Measurements from ENCODE around the gene PRPSAP2. TPM values are rescaled to one million over a fixed set of nuclear protein-coding genes. Genes with fewer than 3 reads are reported as not detected.

Gene PRPSAP2
- total and polyA plus RNA-seq, 10 donors, result 26.3 to 44.8 (median 30.4) TPM

DNA sequence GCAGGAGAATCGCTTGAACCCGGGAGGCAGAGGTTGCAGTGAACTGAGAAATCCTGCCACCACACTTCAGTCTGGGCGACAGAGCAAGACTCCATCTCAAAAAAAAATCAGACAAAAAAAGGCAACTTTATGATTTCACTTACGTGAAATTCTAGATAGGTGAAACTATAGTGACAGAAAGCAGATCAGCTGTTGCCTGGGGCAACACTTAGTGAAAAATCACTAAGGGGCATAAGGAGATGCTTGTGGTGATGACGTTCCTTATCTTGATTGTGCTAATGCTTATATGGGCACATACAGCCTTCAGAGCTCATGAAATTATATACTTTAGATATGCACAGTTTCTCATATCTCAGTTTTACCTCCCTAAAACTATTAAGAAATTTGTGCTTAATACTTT lies 52.4 kb downstream of the PRPSAP2 start:
- intact Hi-C loops (cut with DNase I; ENCODE audit: low total_unique reads), result no loop called here
- TF ChIP-seq POLR2AphosphoS5 (IDR thresholded peaks at IDR 0.05) (no peak), POLR2A (IDR thresholded peaks at IDR 0.05) (no peak)
- TF ChIP-seq, protein P1, sequence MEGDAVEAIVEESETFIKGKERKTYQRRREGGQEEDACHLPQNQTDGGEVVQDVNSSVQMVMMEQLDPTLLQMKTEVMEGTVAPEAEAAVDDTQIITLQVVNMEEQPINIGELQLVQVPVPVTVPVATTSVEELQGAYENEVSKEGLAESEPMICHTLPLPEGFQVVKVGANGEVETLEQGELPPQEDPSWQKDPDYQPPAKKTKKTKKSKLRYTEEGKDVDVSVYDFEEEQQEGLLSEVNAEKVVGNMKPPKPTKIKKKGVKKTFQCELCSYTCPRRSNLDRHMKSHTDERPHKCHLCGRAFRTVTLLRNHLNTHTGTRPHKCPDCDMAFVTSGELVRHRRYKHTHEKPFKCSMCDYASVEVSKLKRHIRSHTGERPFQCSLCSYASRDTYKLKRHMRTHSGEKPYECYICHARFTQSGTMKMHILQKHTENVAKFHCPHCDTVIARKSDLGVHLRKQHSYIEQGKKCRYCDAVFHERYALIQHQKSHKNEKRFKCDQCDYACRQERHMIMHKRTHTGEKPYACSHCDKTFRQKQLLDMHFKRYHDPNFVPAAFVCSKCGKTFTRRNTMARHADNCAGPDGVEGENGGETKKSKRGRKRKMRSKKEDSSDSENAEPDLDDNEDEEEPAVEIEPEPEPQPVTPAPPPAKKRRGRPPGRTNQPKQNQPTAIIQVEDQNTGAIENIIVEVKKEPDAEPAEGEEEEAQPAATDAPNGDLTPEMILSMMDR (IDR thresholded peaks at IDR 0.05 in 8 of 11, conservative IDR thresholded peaks at IDR 0.05 in 3 of 11), result no peak

DNA sequence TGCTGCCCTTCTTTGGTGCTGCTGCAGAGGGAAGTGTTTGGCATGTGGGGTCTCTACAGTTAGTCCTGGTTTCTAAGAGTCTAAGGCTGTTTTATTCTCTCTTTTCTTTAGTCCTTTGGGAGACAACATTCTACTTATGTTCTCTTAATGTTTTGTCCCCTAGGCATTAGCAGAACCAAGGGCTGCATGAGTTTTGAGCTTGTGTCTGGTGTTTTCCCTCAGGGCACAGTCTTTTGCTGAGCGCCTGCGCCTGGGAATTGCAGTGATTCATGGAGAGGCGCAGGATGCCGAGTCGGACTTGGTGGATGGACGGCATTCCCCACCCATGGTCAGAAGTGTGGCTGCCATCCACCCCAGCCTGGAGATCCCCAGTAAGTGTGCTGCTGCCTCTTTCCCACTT lies 53.0 kb downstream of the PRPSAP2 start:
- no peak for TF ChIP-seq POLR2A (IDR thresholded peaks at IDR 0.05)
- TF ChIP-seq, protein P1 (IDR thresholded peaks at IDR 0.05 in 8 of 11, conservative IDR thresholded peaks at IDR 0.05 in 3 of 11), result no peak
- no peak for TF ChIP-seq POLR2AphosphoS5 (IDR thresholded peaks at IDR 0.05)

More for the DNA sequence above, 52.4 kb downstream of the PRPSAP2 start:
- no peak overlapping the region for H3K27ac ChIP-seq
- no peak overlapping the region for H3K4me3 ChIP-seq
- H3K4me1 ChIP-seq, result no peaks in the 10 kb centered on the region
- DNase-seq, result no peak
- H3K36me3 ChIP-seq, result peaks cover 0 to 100% (median 42%) of the 10 kb centered on the region in 6 donors
- WGBS, 5 donors, result 79 to 94% (median 89%) methylated on average over 5 of the region's 5 CpGs
- H3K27me3 ChIP-seq (replicated peaks in 1 of 7), result no peaks in the 10 kb centered on the region
- no peaks in the 10 kb centered on the region for H3K9me3 ChIP-seq

DNA sequence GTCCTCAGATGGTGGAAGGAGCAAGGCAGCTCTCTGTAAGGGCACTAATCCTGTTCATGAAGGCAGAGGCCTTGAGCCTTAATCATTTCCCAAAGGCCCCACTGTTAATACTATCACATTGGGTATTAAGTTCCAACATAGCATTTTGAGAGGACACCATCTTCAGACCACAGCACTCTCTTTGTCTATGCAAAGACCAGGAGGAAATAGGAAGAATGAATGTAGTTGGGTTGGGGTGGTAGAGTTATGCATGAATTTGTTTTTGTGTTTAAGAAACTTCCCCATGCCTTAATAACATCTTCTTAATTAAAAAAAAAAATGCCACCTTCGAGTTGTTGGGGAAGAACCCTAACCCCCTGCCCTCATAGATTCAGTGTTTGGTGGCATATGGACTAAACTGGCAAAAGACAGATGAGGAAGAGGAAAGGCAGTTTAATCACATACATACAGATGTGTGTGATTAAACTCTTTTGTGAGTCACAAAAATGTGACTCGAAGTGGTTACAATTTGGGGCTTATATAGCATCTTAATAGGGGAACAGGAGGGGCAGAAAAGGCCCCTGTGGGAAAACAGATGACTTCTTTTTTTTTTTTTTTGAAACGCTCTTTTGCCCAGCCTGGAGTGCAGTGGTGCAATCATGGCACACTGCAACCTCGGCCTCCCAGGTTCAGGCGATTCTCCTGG lies 59.0 kb downstream of the PRPSAP2 start:
- Histone ChIP-seq H3K4me3 (no peak overlapping the region), H3K36me3 (peaks cover 0 to 73% (median 39%) of the 10 kb centered on the region in 6 donors), H3K4me1 (peaks cover 11 to 37% (median 20%) of the 10 kb centered on the region in 6 donors), H3K27ac (no peak overlapping the region), H3K27me3 (replicated peaks in 1 of 7) (no peaks in the 10 kb centered on the region), H3K9me3 (no peaks in the 10 kb centered on the region)
- 39 to 51% (median 44%) methylated on average over 5 of the region's 5 CpGs for WGBS, 5 donors
- DNase-seq, result no peak
- TF ChIP-seq, protein P1 (IDR thresholded peaks at IDR 0.05 in 8 of 11, conservative IDR thresholded peaks at IDR 0.05 in 3 of 11), result no peak
- no peak for TF ChIP-seq POLR2AphosphoS5 (IDR thresholded peaks at IDR 0.05)
- TF ChIP-seq POLR2A (IDR thresholded peaks at IDR 0.05), result no peak
- intact Hi-C loops (cut with DNase I; ENCODE audit: low total_unique reads), result no loop called here

More for the DNA sequence above, 53.0 kb downstream of the PRPSAP2 start:
- intact Hi-C loops (cut with DNase I; ENCODE audit: low total_unique reads), result no loop called here
- Histone ChIP-seq H3K27ac (no peak overlapping the region), H3K9me3 (no peaks in the 10 kb centered on the region), H3K4me3 (no peak overlapping the region), H3K36me3 (peaks cover 0 to 100% (median 45%) of the 10 kb centered on the region in 6 donors), H3K27me3 (replicated peaks in 1 of 7) (no peaks in the 10 kb centered on the region), H3K4me1 (no peaks in the 10 kb centered on the region)
- 96 to 100% (median 97%) methylated on average over 6 of the region's 6 CpGs for WGBS, 5 donors
- no peak for DNase-seq

DNA sequence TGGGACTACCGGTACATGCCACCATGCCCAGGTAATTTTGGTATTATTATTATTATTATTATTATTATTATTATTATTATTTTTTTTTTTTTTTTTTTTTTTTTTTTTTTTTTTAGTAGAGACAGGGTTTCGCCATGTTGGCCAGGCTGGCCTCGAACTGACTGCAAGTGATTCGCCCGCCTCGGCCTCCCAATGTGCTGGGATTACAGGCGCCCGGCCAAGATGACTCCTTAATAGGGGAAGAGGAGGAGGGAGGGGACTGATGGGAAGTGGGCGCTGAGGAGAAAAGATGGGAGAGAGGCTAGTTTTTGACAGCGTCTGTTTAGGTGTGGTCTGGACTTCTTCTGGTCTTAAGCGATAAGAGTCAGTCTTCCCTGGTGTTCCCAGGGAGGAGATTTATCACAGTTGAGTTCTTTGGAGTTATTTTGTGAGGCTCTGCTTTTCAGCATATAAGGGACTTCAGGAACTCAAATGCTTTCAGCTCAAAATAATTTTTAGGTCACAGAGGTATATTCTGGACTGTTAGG lies 59.6 kb downstream of the PRPSAP2 start:
- H3K36me3 ChIP-seq, result peaks cover 0 to 67% (median 33%) of the 10 kb centered on the region in 6 donors
- H3K27ac ChIP-seq, result no peak overlapping the region
- no peaks in the 10 kb centered on the region for H3K9me3 ChIP-seq
- peaks cover 13 to 43% (median 25%) of the 10 kb centered on the region in 6 donors for H3K4me1 ChIP-seq
- no peaks in the 10 kb centered on the region for H3K27me3 ChIP-seq (replicated peaks in 1 of 7)
- WGBS, 5 donors, result 85 to 94% (median 90%) methylated on average over 11 of the region's 11 CpGs
- intact Hi-C loops (cut with DNase I; ENCODE audit: low total_unique reads), result no loop called here
- TF ChIP-seq, protein P1 (IDR thresholded peaks at IDR 0.05 in 8 of 11, conservative IDR thresholded peaks at IDR 0.05 in 3 of 11), result no peak
- TF ChIP-seq POLR2A (IDR thresholded peaks at IDR 0.05), result no peak
- no peak for TF ChIP-seq POLR2AphosphoS5 (IDR thresholded peaks at IDR 0.05)
- DNase-seq, result no peak
- H3K4me3 ChIP-seq, result no peak overlapping the region

Data from spleen (tissue), 11 donors.